Right renal pelvis (tissue), 4 donors: ENCODE measurements around the gene NGRN. TPM values are rescaled to one million over a fixed set of nuclear protein-coding genes. Genes with fewer than 3 reads are reported as not detected.

Experiments
- DNase-seq, 4 donors: peaks; one replicate each; pipeline ENCODE4 v3.0.0-alpha.2; 2013; ENCODE audit warnings: low read depth in 4 of 4, low spot score in 3 of 4, missing footprints in 1 of 4
- polyA plus RNA-seq, 4 donors: library from polyadenylated mRNA; unstranded; fragments of 120-200 nt; gene quantifications; one replicate each; pipeline ENCODE4 v1.2.1, GENCODE V29; 2013; ENCODE audit not compliant: insufficient read length in 4 of 4

NGRN gene
- polyA plus RNA-seq, 4 donors = 116 to 129 (median 125) TPM

- no peak for DNase-seq
Observed at GRCh38 chr15:90307661-90308060, 42.2 kb downstream of the NGRN start.

DNA sequence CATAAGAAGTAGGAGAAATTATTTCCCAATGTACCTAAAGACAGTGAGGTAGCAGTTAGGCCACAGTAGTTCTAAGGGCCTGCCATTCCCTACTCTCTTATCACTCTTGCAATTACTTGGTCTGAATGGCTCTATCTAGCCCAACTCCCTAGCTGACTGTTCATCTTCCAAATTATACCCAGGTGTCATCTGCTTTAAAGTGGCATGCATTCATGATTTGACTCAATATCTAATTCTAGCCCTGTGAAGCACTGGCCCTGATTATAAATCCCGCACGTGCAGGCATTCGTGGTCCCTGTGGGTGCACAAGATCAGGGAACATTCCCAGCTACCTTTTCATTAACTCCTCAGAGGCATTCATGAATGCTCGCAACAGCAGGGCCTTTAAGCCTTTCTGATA is 43.5 kb downstream of the NGRN start:
- DNase-seq = no peak

DNA sequence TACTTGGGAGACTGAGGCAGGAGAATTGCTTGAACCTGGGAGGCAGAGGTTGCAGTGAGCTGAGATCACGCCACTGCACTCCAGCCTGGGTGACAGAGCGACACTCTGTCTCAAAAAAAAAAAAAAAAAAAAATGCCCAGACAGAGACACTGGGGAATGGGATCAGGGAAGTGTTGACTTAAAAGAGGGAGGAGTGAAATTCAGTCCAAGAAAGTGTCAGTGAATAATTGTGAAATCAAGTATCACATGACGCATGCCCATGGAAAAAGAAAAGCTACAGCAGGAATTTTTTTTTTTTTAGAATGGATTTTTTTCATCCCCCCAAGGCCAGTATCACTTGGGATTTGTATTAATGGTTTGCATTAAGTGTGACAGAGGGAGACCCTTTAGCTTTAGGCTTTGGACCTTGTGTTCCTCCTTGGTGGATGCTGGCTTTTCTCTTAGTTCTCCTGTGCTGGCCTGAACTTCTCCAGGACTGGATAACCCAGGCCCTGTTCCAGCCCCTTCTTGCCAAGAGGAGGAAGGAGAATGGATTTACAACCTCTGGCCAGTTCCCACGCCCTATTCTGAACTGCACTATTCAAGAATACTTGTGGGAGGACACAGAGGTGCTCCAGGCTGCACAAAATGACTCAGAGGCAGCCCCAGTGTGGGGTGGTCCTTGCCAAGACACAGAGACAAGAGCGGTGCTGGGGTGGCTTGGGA is 50.0 kb downstream of the NGRN start:
- DNase-seq = no peak

GRCh38 chr15:90316139-90316538 is 50.7 kb downstream of the NGRN start:
- DNase-seq = no peak

- DNase-seq = no peak
Observed at GRCh38 chr15:90318591-90318990, 53.1 kb downstream of the NGRN start.

DNA sequence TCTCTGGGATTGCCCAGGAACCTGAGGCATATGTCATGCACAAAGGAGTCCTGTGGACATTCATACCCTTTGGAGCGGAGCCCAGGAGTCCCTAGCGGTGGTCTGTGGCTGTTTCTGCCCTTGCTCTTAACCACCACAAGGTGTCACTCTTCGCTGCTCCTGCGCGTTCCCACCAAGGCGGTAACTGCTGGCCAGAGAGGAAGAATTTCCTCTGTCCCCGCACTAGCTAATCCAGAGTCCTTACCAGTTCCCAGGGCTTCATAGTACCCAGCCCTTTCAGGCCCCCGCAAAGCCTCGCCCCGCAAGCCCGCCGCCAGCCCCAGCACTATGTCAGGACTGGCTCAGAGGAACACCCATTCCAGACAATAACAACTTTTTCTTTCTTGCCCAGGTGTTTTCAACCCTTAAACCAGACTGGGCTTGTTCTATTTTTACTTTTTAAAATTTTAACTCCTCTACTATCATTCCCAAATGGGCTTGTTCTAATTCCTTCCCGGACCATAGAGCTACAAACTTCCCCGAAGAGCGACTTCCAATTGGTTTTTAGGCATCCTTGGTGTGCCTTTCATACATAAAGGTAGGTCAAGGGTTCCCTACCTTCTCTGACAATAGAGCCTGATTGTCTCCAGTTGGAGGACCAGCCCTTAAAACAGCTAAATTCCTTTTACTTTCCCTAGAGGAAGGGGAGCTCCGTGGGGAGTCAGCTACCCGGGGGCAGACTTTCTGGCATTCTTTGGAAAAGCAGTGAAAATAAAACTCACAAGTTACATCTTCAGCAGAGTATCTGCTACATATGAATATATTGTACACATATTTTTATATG is 54.8 kb downstream of the NGRN start:
- DNase-seq = peak; percentile 81 to 90 (median 88)

DNA sequence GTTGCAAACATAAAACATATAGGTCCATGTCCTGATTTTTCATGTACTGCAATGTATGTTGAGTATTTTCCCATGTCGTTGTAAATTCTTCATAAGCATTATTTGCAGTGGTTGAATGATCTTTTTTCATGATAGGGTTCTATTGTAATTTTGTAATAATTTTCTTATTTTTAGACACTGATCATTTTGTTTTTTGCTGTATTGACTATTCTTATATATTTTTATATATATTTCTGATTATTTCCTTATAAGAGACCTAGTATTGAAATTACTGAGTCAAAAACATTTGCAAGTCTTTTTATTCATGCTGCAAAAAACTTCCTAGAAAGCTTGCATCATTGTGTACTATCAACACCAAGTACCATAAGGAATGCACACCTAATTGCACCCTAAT is 55.4 kb downstream of the NGRN start:
- DNase-seq = no peak

Other genes with a start within 250 kb of the NGRN start
- gene IDH2, start 163.2 kb upstream of the NGRN start, polyA plus RNA-seq = 100 to 1,000 TPM; 194 to 243 (median 217) TPM
- gene SEMA4B, start 64.3 kb upstream of the NGRN start, polyA plus RNA-seq = 10 to 100 TPM; 38.0 to 44.3 (median 38.6) TPM
- 10 to 100 TPM; 49.9 to 63.9 (median 56.0) TPM for gene CIB1, start 31.7 kb upstream of the NGRN start, polyA plus RNA-seq
- gene GDPGP1, start 31.5 kb upstream of the NGRN start, polyA plus RNA-seq = 1 to 10 TPM; 3.2 to 4.5 (median 4.1) TPM
- under 1 TPM in 3 of 4 donors, not detected in 1; 0.10 to 0.19 (median 0.15) TPM for gene TTLL13, start 16.1 kb upstream of the NGRN start, polyA plus RNA-seq
- 1 to 10 TPM; 4.1 to 5.3 (median 4.2) TPM for gene ZNF774, start 86.6 kb downstream of the NGRN start, polyA plus RNA-seq
- 100 to 1,000 TPM; 135 to 184 (median 175) TPM for gene IQGAP1, start 122.6 kb downstream of the NGRN start, polyA plus RNA-seq